Measurements from ENCODE around the gene AFF2. TPM values are rescaled to one million over a fixed set of nuclear protein-coding genes. Genes with fewer than 3 reads are reported as not detected.

The AFF2 gene
- total RNA-seq, 1 experiment from 2014 or later: 231 TPM

DNA sequence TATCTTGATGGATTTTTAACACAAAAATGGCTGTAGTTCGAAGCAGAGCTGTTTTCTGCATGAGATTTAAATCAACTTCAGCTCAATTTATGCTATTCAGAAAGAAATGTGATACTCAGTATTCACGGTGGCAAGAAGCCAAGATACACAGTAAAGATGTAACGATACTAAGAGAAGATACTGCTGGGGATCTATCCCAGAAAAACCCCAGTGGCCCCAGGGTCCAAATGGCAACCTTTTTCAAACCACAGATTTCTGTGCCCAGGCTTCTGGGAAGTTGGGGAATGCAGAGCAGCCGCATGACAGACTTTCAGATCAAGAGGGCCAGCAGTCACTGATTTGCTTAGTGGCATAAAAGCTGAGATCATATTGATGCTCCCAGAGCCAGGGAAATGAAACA is 353.9 kb downstream of the AFF2 start:
- Histone ChIP-seq H2AFZ (ENCODE audit: low read length) (no peak overlapping the region), H3K9me2 (replicated peaks; ENCODE audit: insufficient read depth, low read length) (no peaks in the 10 kb centered on the region), H3K9ac (ENCODE audit: low read length) (no peak overlapping the region), H4K20me1 (ENCODE audit: insufficient read depth, low read depth, low read length) (no peaks in the 10 kb centered on the region), H3K36me3 (ENCODE audit: insufficient read depth, low read length) (no peaks in the 10 kb centered on the region), H3K4me3 (ENCODE audit: low read length) (no peak overlapping the region), H3K4me2 (ENCODE audit: low read depth, low read length, poor library complexity, severe bottlenecking) (no peak overlapping the region), H3K27me3 (ENCODE audit: low read length) (no peaks in the 10 kb centered on the region), H3K4me1 (ENCODE audit: low read length) (no peaks in the 10 kb centered on the region), H3K27ac (ENCODE audit: low read length) (no peak overlapping the region), H3K9me3 (ENCODE audit: low read length) (no peaks in the 10 kb centered on the region), H3K79me2 (ENCODE audit: low read length) (peaks cover 8% of the 10 kb centered on the region)
- no peak for DNase-seq

GRCh38 chrX:148856505-148856904 is 356.1 kb downstream of the AFF2 start:
- no peak for DNase-seq
- no peaks in the 10 kb centered on the region for H4K20me1 ChIP-seq (ENCODE audit: insufficient read depth, low read depth, low read length)
- no peak overlapping the region for H3K9ac ChIP-seq (ENCODE audit: low read length)
- peaks cover 15% of the 10 kb centered on the region for H3K79me2 ChIP-seq (ENCODE audit: low read length)
- H2AFZ ChIP-seq (ENCODE audit: low read length): no peak overlapping the region
- no peaks in the 10 kb centered on the region for H3K9me3 ChIP-seq (ENCODE audit: low read length)
- peaks cover 13% of the 10 kb centered on the region for H3K4me1 ChIP-seq (ENCODE audit: low read length)
- no peaks in the 10 kb centered on the region for H3K36me3 ChIP-seq (ENCODE audit: insufficient read depth, low read length)
- H3K27ac ChIP-seq (ENCODE audit: low read length): no peak overlapping the region
- no peaks in the 10 kb centered on the region for H3K27me3 ChIP-seq (ENCODE audit: low read length)
- no peaks in the 10 kb centered on the region for H3K9me2 ChIP-seq (replicated peaks; ENCODE audit: insufficient read depth, low read length)
- H3K4me3 ChIP-seq (ENCODE audit: low read length): no peak overlapping the region
- H3K4me2 ChIP-seq (ENCODE audit: low read depth, low read length, poor library complexity, severe bottlenecking): no peak overlapping the region

DNA sequence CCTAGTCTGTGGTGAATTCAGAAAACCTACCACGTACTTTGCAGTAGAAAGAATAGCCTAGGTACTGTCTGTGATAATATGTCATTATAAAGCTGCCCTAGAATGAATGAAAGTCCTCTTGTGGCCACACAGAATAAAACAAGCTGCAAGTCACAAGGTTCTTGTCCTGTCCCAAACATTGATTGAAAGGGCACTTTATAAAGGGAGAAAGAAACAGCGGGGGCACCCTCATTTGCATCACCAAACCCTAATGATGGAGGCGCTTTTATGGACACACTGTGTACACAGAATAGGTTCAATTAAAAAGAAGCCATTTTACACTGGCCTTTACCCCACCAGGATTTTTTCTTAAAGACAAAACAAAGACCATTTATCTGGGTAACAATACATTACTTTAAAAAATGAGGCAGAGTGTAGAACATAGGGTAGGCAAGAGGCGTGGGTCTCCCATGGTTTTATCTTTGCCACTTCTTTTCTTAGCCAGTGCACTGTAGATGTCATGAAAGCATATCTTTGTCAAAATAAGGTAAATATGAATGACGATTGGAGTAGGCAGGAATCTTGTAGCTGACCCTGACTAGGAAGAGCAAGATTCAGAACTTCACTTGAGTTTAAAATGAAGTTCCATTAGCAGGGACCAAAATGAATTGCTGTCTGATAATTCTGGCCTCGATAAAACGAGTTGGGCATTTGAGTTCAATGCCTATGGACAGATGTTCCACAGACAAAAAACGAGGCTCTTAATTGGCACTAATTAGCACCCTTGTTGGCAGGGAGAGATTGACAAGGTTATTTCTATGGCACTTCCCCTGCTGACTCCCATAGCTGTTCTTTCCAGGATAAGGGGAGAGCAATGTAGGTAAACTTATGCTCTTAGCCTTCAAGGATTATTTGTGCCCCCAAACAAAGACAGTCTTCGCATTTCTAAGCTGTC is 365.1 kb downstream of the AFF2 start:
- Histone ChIP-seq H3K9ac (ENCODE audit: low read length) (no peak overlapping the region), H3K79me2 (ENCODE audit: low read length) (peaks cover 17% of the 10 kb centered on the region), H3K4me3 (ENCODE audit: low read length) (no peak overlapping the region), H3K27me3 (ENCODE audit: low read length) (no peaks in the 10 kb centered on the region), H3K27ac (ENCODE audit: low read length) (no peak overlapping the region), H3K9me2 (replicated peaks; ENCODE audit: insufficient read depth, low read length) (no peaks in the 10 kb centered on the region), H3K4me1 (ENCODE audit: low read length) (peaks cover 24% of the 10 kb centered on the region), H3K36me3 (ENCODE audit: insufficient read depth, low read length) (no peaks in the 10 kb centered on the region), H4K20me1 (ENCODE audit: insufficient read depth, low read depth, low read length) (no peaks in the 10 kb centered on the region), H2AFZ (ENCODE audit: low read length) (no peak overlapping the region), H3K4me2 (ENCODE audit: low read depth, low read length, poor library complexity, severe bottlenecking) (no peak overlapping the region), H3K9me3 (ENCODE audit: low read length) (no peaks in the 10 kb centered on the region)
- DNase-seq: peak; percentile 49

DNA sequence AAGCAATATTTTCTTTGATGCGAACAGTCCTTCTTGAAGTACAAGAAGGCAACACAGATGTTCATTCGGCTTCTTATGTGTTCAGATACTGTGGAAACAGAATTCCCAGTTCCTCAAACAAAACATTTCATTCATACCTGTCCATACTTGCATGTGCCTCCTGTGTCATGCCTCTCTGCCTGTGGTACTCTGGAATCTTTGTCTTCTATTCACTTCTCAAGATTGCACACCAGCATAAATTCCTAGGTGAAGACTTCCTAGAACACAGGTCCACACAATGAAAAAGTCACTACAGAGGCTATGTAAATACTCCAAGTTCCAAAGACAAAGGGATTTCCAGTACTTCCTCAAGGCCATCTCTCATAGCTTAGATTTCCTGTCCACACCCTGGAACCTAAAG is 367.2 kb downstream of the AFF2 start:
- Histone ChIP-seq H3K79me2 (ENCODE audit: low read length) (peaks cover 15% of the 10 kb centered on the region), H3K4me2 (ENCODE audit: low read depth, low read length, poor library complexity, severe bottlenecking) (no peak overlapping the region), H3K27me3 (ENCODE audit: low read length) (no peaks in the 10 kb centered on the region), H4K20me1 (ENCODE audit: insufficient read depth, low read depth, low read length) (no peaks in the 10 kb centered on the region), H3K4me3 (ENCODE audit: low read length) (no peak overlapping the region), H3K4me1 (ENCODE audit: low read length) (peaks cover 18% of the 10 kb centered on the region), H3K9me3 (ENCODE audit: low read length) (no peaks in the 10 kb centered on the region), H2AFZ (ENCODE audit: low read length) (no peak overlapping the region), H3K9ac (ENCODE audit: low read length) (no peak overlapping the region), H3K9me2 (replicated peaks; ENCODE audit: insufficient read depth, low read length) (no peaks in the 10 kb centered on the region), H3K36me3 (ENCODE audit: insufficient read depth, low read length) (no peaks in the 10 kb centered on the region), H3K27ac (ENCODE audit: low read length) (no peak overlapping the region)
- no peak for DNase-seq

- no peaks in the 10 kb centered on the region for H4K20me1 ChIP-seq (ENCODE audit: insufficient read depth, low read depth, low read length)
- no peak overlapping the region for H3K4me2 ChIP-seq (ENCODE audit: low read depth, low read length, poor library complexity, severe bottlenecking)
- no peaks in the 10 kb centered on the region for H3K36me3 ChIP-seq (ENCODE audit: insufficient read depth, low read length)
- no peak for DNase-seq
- no peaks in the 10 kb centered on the region for H3K9me3 ChIP-seq (ENCODE audit: low read length)
- peaks cover 5% of the 10 kb centered on the region for H3K4me1 ChIP-seq (ENCODE audit: low read length)
- H3K4me3 ChIP-seq (ENCODE audit: low read length): no peak overlapping the region
- no peak overlapping the region for H2AFZ ChIP-seq (ENCODE audit: low read length)
- no peaks in the 10 kb centered on the region; the same call in 1 of the 2 replicates for H3K9me2 ChIP-seq (replicated peaks; ENCODE audit: insufficient read depth, low read length)
- peaks cover 29% of the 10 kb centered on the region for H3K79me2 ChIP-seq (ENCODE audit: low read length)
- H3K27ac ChIP-seq (ENCODE audit: low read length): no peak overlapping the region
- H3K27me3 ChIP-seq (ENCODE audit: low read length): no peaks in the 10 kb centered on the region
- no peak overlapping the region for H3K9ac ChIP-seq (ENCODE audit: low read length)
Observed at GRCh38 chrX:148871422-148872160, 371.2 kb downstream of the AFF2 start.

DNA sequence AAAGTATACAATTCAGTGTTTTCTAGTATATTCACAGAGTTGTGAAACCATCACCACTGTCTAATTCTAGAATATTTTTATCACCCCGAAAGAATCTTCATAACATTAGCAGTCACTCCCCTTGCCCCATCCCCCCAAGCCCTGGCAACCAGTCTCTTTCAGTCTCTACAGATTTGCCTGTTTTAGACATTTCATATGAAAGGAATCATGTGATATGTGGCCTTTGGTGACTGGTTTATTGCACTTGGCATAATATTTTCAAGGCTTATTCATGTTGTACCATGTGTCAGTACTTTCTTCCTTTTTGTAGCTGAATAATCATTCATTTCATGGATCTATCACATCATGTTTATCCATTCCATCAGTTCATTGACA is 371.7 kb downstream of the AFF2 start:
- no peaks in the 10 kb centered on the region for H3K9me3 ChIP-seq (ENCODE audit: low read length)
- no peak overlapping the region for H3K9ac ChIP-seq (ENCODE audit: low read length)
- no peak overlapping the region for H2AFZ ChIP-seq (ENCODE audit: low read length)
- no peak overlapping the region for H3K4me3 ChIP-seq (ENCODE audit: low read length)
- H3K79me2 ChIP-seq (ENCODE audit: low read length): peaks cover 25% of the 10 kb centered on the region
- H3K27ac ChIP-seq (ENCODE audit: low read length): no peak overlapping the region
- no peaks in the 10 kb centered on the region; the same call in 1 of the 2 replicates for H3K9me2 ChIP-seq (replicated peaks; ENCODE audit: insufficient read depth, low read length)
- H3K36me3 ChIP-seq (ENCODE audit: insufficient read depth, low read length): no peaks in the 10 kb centered on the region
- H3K4me2 ChIP-seq (ENCODE audit: low read depth, low read length, poor library complexity, severe bottlenecking): no peak overlapping the region
- H3K27me3 ChIP-seq (ENCODE audit: low read length): no peaks in the 10 kb centered on the region
- H3K4me1 ChIP-seq (ENCODE audit: low read length): no peaks in the 10 kb centered on the region
- no peaks in the 10 kb centered on the region for H4K20me1 ChIP-seq (ENCODE audit: insufficient read depth, low read depth, low read length)
- no peak for DNase-seq

DNA sequence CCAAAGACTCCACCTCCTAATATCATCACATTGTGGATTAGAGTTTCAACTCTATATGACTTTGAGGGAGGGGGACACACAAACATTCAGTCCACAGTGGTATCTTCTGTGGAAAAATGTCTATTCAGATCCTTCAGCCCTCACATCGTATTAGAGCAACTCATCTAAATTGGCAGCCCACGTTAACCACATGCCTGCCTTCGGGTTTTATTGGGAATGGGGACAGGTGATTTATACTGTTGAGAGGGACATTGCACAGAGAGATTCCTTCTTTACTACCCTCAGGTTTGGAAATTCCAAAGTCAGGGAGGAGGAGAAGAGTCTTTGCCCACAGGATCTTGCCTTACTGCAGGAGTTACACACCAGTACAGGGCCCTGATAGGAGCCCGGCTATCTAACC is 372.5 kb downstream of the AFF2 start:
- H2AFZ ChIP-seq (ENCODE audit: low read length): no peak overlapping the region
- H3K36me3 ChIP-seq (ENCODE audit: insufficient read depth, low read length): no peaks in the 10 kb centered on the region
- H3K4me1 ChIP-seq (ENCODE audit: low read length): no peaks in the 10 kb centered on the region
- no peaks in the 10 kb centered on the region for H4K20me1 ChIP-seq (ENCODE audit: insufficient read depth, low read depth, low read length)
- H3K27ac ChIP-seq (ENCODE audit: low read length): no peak overlapping the region
- no peak overlapping the region for H3K4me3 ChIP-seq (ENCODE audit: low read length)
- no peaks in the 10 kb centered on the region; the same call in 1 of the 2 replicates for H3K9me2 ChIP-seq (replicated peaks; ENCODE audit: insufficient read depth, low read length)
- peaks cover 26% of the 10 kb centered on the region for H3K79me2 ChIP-seq (ENCODE audit: low read length)
- H3K4me2 ChIP-seq (ENCODE audit: low read depth, low read length, poor library complexity, severe bottlenecking): no peak overlapping the region
- H3K27me3 ChIP-seq (ENCODE audit: low read length): no peaks in the 10 kb centered on the region
- no peak for DNase-seq
- no peaks in the 10 kb centered on the region for H3K9me3 ChIP-seq (ENCODE audit: low read length)
- no peak overlapping the region for H3K9ac ChIP-seq (ENCODE audit: low read length)

- DNase-seq: no peak
- H3K79me2 ChIP-seq (ENCODE audit: low read length): peaks cover 34% of the 10 kb centered on the region
- no peaks in the 10 kb centered on the region for H3K27me3 ChIP-seq (ENCODE audit: low read length)
- H3K36me3 ChIP-seq (ENCODE audit: insufficient read depth, low read length): no peaks in the 10 kb centered on the region
- H3K4me1 ChIP-seq (ENCODE audit: low read length): no peaks in the 10 kb centered on the region
- H3K9ac ChIP-seq (ENCODE audit: low read length): no peak overlapping the region
- H3K4me3 ChIP-seq (ENCODE audit: low read length): no peak overlapping the region
- H2AFZ ChIP-seq (ENCODE audit: low read length): no peak overlapping the region
- no peaks in the 10 kb centered on the region; the same call in 1 of the 2 replicates for H3K9me2 ChIP-seq (replicated peaks; ENCODE audit: insufficient read depth, low read length)
- H4K20me1 ChIP-seq (ENCODE audit: insufficient read depth, low read depth, low read length): no peaks in the 10 kb centered on the region
- no peaks in the 10 kb centered on the region for H3K9me3 ChIP-seq (ENCODE audit: low read length)
- H3K27ac ChIP-seq (ENCODE audit: low read length): no peak overlapping the region
- no peak overlapping the region for H3K4me2 ChIP-seq (ENCODE audit: low read depth, low read length, poor library complexity, severe bottlenecking)
Observed at GRCh38 chrX:148874636-148875246, 374.3 kb downstream of the AFF2 start.
